ENCODE results near the gene MB. TPM values are rescaled to one million over a fixed set of nuclear protein-coding genes. Genes with fewer than 3 reads are reported as not detected.

Gene MB
- total RNA-seq, 4 donors from 2014 or later: 4.3 to 17.8 (median 9.1) TPM

- TF ChIP-seq EP300 (IDR thresholded peaks at IDR 0.05): no peak
- no peak for TF ChIP-seq POLR2AphosphoS5 (IDR thresholded peaks at IDR 0.05)
- TF ChIP-seq CTCF (IDR thresholded peaks at IDR 0.05): no peak
- TF ChIP-seq POLR2A (IDR thresholded peaks at IDR 0.05): no peak
- Histone ChIP-seq H3K36me3 (peaks cover 38% of the 10 kb centered on the region), H3K9me3 (peaks cover 3% of the 10 kb centered on the region), H3K4me3 (no peak overlapping the region), H3K27me3 (no peaks in the 10 kb centered on the region), H3K4me1 (peaks cover 6% of the 10 kb centered on the region), H3K27ac (no peak overlapping the region)
- WGBS: 83% methylated on average over 2 of the region's 2 CpGs
- no peak for DNase-seq (ENCODE audit: low spot score in 2 of 2)
Measured at GRCh38 chr22:35661464-35661863, 44.3 kb upstream of the MB start.

- DNase-seq (ENCODE audit: low spot score in 2 of 2): no peak
- H3K36me3 ChIP-seq: peaks cover 40% of the 10 kb centered on the region
- no peak for TF ChIP-seq EP300 (IDR thresholded peaks at IDR 0.05)
- TF ChIP-seq POLR2AphosphoS5 (IDR thresholded peaks at IDR 0.05): no peak
- TF ChIP-seq POLR2A (IDR thresholded peaks at IDR 0.05): no peak
- no peak for TF ChIP-seq CTCF (IDR thresholded peaks at IDR 0.05)
- H3K27ac ChIP-seq: no peak overlapping the region
- H3K4me1 ChIP-seq: peaks cover 6% of the 10 kb centered on the region
- WGBS: 82% methylated on average over 2 of the region's 2 CpGs
- H3K9me3 ChIP-seq: no peaks in the 10 kb centered on the region
- no peaks in the 10 kb centered on the region for H3K27me3 ChIP-seq
- H3K4me3 ChIP-seq: no peak overlapping the region
Measured at GRCh38 chr22:35660291-35661127, 43.4 kb upstream of the MB start.

- H3K27ac ChIP-seq: no peak overlapping the region
- H3K36me3 ChIP-seq: peaks cover 40% of the 10 kb centered on the region
- H3K9me3 ChIP-seq: no peaks in the 10 kb centered on the region
- H3K4me1 ChIP-seq: peaks cover 3% of the 10 kb centered on the region
- no peak overlapping the region for H3K4me3 ChIP-seq
- no peaks in the 10 kb centered on the region for H3K27me3 ChIP-seq
- TF ChIP-seq POLR2A (IDR thresholded peaks at IDR 0.05): no peak
- no peak for DNase-seq (ENCODE audit: low spot score in 2 of 2)
- 73% methylated on average over 5 of the region's 5 CpGs for WGBS
Measured at GRCh38 chr22:35657571-35658312, 40.6 kb upstream of the MB start.

- Histone ChIP-seq H3K27ac (no peak overlapping the region), H3K4me1 (no peaks in the 10 kb centered on the region), H3K9me3 (no peaks in the 10 kb centered on the region), H3K36me3 (peaks cover 40% of the 10 kb centered on the region), H3K27me3 (no peaks in the 10 kb centered on the region), H3K4me3 (no peak overlapping the region)
- TF ChIP-seq CTCF (IDR thresholded peaks at IDR 0.05) (no peak), EP300 (IDR thresholded peaks at IDR 0.05) (no peak), POLR2A (IDR thresholded peaks at IDR 0.05) (no peak), POLR2AphosphoS5 (IDR thresholded peaks at IDR 0.05) (no peak)
- 83% methylated on average over 5 of the region's 5 CpGs for WGBS
- DNase-seq (ENCODE audit: low spot score in 2 of 2): no peak
Measured at GRCh38 chr22:35656284-35656752, 39.2 kb upstream of the MB start.

GRCh38 chr22:35653824-35654223 lies 36.7 kb upstream of the MB start:
- Histone ChIP-seq H3K4me3 (no peak overlapping the region), H3K9me3 (no peaks in the 10 kb centered on the region), H3K36me3 (peaks cover 25% of the 10 kb centered on the region), H3K4me1 (peaks cover 17% of the 10 kb centered on the region), H3K27me3 (no peaks in the 10 kb centered on the region), H3K27ac (no peak overlapping the region)
- TF ChIP-seq POLR2A (IDR thresholded peaks at IDR 0.05): no peak
- no peak for TF ChIP-seq POLR2AphosphoS5 (IDR thresholded peaks at IDR 0.05)
- no peak for TF ChIP-seq CTCF (IDR thresholded peaks at IDR 0.05)
- no peak for TF ChIP-seq EP300 (IDR thresholded peaks at IDR 0.05)
- no peak for DNase-seq (ENCODE audit: low spot score in 2 of 2)
- 72% methylated on average over 1 of the region's 1 CpG for WGBS
